NCI-H345 treated with DMSO at 0.1 percent for 48 hours (cell line): ENCODE data around the gene DIS3L2.

ENCODE experiments used
- DNase-seq: peaks from one replicate; lab custom pipeline; 2025; ENCODE audit not compliant: unreplicated experiment; lab: John Stamatoyannopoulos, UW

The DIS3L2 gene

DNA sequence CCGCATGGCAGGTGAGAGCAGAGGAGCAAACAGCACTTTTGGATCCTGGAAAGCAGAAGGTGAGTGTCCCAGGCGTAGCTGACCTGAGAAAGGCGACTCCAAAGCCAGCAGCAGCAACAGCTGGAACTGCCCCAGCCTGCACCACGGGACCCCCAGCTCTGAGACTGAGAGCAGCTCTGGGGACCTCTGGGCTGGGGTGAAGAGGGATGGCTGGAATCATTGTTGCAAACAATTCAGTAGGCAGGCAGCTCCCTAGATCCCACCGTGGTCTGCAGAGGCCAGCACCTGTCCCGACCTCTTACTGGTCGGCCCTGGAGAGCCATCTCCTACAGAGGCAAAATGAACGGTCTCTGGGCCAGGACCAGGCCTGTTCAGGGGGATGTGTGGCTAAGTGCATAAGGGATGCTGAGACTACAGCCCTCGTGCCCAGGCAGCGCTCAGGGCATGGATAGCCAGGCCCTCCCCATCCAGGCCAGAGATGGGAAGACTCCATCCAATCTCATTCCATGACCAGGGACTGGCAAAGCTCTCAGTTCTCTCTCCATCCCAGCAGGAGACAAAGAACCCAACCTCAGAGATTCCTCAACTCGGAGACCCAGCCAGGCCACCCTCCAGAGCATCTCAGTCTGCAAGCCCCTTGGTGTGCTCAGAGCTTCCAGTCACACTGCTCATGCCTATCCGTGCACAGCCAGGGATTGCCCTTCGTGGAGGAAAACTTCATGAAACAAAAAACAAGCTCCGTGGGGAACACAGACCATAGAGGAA is 378.8 kb downstream of the DIS3L2 start:
- no peak for DNase-seq

DNA sequence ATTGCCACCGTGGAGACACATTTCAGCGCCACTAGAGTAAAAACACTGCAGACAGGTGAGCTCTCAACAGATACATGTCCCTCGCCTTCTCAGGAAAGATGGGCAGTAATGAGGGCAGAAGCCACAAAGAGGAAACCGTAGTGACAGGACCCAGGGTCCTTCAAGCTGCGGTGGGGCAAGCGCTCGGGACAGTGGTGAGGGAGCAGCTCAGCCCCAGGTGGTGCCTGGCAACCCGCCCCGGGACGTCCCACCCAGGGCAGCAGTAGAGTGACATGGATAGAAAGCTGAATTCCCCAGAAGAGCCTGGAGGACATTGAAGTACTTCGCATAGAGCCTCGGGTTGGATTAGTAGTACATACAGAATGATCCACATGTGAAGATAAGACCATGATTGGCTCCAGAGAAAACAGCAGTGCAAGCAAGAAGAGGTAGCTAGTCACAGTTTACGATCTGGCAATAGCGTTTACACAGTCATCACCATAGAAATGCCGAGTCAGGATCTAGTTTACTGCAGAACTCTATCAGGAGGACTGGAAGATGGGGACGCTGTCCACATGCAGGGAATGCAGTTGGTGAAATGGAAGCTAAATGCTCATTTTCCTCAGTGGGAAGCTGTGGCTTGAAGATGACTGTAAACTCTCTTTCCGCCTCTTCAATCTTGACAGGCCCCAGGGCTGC is 379.7 kb downstream of the DIS3L2 start:
- no peak for DNase-seq

DNA sequence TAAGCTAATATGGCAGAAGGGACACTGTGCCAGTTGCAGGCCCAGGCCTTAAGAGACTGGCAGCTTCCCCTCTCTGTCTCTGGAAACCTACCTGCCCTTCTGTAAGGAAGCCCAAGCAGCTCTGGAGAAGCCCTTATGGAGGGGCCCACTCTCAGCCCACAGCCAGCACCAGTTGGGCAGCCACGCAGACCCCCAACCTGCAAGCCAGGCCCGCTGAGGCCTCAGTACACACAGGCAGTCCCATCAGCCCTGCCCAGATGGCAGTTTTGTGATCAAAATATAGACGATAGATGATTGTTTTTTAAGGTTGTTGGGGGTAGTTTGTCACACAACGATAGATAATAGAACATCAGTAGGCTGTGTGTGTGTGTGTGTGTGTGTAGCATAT is 380.2 kb downstream of the DIS3L2 start:
- no peak for DNase-seq

DNA sequence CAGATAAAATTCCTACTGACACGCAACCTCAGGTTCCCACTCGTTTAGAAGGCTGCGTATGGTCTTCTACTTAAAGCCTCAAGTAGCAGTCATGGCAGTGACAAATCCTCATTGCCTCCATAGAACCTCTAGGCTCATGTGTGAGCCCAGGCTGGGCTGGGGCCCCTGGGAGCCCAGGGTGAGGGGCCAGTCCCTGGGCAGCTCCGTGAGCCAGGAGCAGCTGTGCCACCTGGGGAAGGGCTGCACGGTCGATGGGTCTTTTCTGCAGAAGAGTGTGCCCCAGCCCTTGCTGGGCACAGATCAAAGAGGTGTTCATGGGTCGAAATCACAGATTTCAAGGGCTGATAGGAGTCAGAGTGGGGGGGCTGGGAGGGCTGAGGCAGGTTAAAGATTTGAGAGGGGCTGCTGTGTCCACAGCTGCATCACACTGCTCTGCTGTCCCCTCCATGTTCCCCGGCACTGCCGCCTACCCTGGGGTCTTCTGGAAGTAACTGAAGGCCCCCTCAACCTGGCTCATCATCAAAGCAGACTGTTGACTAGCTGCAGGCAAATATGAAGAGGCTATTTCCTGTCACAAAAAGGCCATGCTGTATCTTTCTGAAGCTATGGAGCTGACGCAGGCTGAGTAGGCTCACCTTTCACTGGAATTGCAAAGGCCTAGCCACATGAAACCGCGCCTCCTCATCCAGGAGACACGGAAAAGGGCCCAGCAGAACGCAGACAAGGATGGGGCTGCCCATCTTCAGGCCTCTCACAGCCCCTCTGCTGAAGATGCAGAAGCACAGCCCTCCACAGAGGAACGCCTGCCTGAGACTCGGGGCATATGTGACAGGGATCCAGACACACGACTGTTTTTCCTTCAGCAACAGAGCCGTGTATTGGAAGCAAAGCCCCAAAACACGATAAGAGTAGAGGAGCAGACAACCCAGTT is 381.4 kb downstream of the DIS3L2 start:
- no peak for DNase-seq

DNA sequence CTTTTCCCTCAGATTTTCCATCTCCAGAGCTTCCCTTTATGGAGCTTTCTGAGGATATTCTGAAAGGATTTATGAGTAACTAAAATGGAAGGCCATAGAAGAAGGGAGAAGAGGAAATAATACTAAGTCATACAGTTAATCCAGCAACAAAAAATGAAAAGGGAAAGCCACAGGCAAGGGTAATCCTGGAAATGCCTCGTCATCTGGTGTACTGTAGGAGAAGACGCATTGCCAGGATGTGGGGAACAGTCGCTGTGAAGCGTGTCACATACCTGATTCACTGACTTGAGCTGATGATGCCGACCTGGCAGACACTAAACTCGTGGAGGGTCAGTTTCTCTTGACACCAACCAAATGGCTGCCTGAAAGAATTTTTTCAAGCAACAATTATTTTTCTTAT is 382.3 kb downstream of the DIS3L2 start:
- no peak for DNase-seq

DNA sequence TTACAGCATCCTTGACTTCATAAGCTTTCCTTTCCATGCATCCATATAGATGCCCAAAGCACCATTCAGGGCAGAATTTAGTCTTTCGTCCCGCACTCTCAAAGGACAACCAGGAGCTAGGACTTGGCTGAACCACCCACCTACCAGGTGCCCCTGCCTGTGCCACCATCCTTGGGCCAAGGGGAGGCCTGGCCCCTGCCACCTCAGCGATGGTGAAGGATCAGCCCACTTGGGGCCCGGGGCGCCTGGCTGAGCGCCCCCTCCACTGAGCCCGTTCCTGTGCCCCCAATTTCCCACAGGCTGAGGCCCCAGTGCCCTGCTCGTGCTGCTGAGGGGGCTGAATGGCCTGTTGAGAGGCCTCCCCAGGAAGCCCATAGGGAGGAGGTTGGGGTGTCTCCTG is 383.7 kb downstream of the DIS3L2 start:
- no peak for DNase-seq

DNA sequence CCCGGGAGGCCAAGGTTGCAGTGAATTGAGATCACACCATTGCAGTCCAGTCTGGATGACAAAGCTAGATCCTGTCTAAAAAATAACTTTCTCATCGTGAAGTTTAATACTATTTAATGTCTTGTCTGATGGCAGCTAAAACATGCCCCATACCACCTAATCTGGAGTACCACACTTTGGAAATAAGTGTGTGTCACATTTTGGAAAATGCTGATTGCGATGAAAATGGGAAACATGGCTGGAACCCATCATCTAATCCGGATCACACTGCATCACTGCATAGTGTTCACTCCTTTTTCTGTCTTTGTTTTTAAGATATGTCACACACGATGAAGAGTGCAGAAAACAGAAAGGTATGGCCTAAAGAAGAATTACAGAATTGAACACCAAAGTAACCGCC is 385.9 kb downstream of the DIS3L2 start:
- no peak for DNase-seq

DNA sequence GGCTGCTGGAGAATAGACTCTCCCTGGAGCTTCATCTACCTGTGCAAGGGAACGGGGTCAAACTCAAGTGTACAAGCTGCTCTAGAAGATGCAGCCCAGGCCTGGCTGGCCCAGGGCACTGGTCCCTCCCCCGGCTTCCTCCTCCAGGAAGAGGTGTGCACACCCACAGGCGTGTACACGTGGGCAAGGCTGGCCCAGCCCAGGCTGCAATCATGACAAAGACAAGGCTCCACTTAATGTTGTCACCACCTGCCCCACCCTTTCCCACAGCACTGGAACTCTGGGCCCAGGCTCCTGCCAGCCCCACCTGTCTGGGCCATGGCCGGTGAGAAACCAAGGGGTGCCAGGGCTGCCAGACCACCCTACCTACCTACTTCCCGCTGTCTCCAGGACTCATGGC is 387.4 kb downstream of the DIS3L2 start:
- DNase-seq, result no peak

DNA sequence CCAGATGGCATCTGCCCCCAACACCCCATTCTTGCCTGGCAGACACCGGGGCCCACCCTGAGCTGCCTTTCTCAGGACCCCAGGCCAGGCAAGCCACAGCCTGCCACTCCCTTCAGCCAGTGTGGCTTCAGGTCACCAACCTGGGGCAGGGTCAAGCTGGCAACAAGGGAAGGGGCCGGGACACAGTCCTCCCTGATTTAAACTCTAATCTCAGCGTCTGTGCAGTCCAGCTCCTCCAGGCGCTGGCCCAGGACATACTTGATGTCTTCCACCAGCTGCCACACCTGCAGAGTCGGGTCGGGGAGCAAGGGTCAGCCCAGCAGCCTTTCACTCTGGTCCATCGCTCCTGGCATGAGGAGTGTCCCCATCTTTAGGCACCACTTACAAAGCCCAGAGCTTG is 388.0 kb downstream of the DIS3L2 start:
- DNase-seq, result no peak

DNA sequence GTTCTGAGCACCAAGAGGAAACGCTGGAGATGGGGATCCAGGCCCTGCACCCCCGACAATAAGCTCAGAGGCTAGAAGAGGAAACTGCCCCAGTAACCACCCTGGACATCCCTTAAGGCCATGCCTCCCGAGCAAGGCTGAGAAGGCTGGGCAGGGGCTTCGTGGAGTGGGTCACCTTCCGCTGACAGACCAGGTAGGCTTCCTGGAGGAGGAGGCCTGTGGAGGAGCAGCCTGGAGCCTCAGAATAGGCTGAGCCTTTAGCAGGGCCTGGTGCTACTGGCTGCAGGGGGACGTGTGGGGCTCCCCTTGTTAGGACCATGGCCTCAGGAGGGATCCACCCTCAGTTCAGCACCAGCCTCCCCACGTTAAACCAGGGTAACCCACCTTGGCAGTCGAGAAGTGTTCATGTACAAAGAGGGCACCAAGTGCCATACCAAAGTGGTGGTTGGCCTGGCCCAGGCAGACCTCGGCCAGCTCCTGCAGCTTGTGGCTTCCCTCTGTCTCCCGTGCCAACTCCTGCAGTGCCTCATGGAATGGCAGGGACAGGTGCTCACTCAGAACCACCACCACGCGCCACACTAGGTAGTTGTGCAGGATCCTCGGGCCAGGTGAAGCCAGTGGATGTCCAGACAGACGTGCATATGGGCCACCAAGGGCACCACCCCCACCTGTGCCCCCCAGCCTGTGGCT is 388.6 kb downstream of the DIS3L2 start:
- no peak for DNase-seq

DNA sequence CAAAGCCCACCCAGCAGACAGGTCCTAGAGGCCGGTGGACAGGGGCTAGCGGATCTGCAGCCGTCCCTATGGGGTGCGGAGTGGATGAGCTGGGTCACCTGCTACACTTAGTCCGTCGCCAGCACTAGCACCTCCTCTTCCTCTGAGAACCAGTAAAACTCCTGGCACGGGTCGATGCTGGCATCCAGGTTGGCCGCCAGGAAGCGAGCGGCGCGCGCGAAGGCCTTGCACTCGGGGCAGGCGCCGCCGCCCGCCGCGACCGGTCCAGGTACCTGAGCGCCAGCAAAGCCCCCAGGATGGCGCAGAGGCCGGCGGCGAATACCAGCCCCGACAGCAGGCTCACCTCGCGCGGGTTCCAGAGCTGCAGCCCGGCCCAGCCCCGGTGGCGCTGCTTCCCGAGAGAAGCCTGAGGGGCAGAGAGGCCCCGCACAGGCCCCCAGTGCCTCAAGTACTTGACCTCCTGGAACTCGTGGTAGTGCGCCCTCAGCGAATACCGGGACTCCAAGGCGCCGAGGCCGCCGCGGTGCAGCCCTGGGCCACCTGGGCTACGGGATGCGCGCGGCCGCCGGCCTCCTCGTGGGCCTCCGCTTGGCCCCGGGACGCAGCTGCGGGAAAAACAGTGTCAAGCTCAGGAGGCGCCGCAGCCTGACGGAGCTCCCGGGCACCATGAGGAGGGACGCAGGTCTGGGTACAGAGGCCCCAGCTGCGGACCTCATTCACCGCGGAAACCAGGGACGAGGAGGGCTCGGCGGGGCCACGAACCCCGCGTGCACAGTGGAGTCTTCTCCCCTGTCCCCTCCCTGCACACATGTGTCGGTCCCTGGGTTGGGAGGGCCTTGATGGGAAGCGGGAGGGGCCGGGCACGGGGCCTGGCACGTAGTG is 389.5 kb downstream of the DIS3L2 start:
- no peak for DNase-seq

DNA sequence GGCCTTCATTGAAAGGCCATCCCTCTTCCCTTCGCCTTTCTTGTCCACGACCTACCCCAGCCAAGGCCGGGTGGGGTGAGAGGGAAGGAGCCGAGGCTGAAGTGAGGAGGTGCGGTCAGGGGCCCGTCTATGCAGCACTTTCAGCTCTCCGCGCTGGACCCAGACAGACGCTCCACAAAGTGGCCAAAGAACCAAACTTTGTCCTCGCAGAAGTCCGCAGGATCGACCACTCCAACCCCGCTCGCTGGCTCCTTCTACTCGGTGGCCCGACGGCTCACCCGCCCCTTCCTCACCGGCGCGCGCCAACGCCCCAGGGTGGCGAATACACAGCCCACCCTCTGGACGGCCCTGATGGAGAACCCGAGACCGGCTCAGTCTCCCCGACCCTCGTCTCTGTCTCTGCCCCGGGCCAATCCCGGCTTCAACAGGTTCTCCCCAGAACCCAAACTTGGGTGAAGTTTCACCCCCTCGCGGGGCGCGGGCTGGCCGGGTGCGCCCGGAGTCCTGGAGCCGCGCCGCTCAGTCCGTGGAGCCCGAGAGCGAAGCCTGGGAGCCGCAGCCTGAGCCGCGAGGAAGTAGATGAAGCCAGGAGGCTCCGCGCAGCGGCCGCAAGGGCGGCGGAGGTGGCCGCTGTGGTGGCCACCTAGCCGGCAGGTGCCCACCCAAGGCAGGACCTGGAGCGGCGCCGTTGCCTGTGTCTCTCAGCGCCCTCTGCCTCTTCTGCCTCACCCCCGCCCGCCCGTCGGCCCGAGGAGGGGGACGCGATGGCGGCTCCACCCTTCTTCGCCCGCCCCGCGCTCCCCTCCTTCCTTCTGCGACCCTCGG is 390.4 kb downstream of the DIS3L2 start:
- DNase-seq, result no peak

DNA sequence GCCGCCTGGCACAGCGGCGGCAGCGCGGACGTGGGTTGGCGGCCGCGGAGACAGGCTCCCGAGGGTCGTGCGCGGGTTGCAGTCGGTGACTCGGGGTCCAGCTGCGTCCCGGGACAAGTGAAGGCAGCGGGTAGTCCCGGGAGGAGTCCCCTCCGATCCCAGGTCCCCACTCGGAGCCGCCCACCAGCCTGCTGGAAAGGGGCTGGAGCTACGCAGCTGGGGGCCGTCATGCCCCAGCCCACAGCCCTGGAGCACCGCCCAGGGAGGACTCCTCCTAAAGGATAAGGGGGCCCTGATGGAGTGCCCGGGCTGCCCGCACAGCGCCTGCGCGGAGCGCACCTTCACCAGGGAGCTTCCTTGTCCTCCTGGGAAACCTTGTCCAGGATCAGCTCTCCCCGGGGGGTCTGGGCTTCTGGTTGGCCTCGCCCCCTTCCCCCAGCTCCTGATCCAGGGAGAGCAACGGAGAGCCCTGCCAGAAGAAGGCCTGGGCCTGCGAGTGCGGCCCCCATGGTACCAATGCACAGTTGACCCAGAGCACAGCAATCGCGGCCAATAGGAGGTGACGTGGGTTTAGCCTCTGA is 391.1 kb downstream of the DIS3L2 start:
- no peak for DNase-seq

DNA sequence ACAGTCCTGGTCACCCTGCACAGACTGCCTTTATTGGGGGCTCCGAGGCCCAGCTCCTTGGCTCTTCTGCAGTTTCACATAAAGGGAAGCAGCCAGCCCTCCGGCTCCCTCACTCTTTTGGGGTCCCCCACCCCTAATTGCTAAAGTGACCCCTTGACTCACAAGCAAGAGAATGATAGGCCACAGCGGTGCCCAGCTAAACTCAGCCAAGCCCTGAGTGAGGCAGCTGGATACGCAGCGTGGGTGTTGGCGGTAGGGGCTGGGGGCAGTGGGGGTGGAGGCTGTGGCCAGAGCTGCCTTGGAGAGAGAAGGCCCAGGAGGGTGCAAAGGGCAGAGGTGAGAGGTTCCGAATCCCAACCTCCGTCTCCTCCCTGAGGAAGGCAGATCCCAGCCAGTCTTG is 391.6 kb downstream of the DIS3L2 start:
- DNase-seq, result no peak

DNA sequence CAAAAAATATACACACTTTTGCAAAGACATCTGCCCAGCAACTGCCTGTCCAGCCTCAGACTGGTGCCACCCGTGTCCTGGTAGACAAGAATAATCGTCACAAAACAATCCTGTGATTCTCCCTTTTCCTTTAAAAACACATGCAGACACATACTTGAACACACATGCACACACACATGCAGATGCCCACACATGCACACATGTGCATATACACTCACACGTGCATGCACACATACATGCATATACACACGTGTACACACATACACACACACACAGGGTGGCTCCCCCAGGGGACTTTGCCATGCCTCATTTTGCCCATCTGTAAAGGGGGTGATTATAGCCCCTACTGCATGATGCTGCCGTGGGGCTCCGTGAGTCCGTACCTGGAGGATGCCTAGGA is 392.1 kb downstream of the DIS3L2 start:
- no peak for DNase-seq

DNA sequence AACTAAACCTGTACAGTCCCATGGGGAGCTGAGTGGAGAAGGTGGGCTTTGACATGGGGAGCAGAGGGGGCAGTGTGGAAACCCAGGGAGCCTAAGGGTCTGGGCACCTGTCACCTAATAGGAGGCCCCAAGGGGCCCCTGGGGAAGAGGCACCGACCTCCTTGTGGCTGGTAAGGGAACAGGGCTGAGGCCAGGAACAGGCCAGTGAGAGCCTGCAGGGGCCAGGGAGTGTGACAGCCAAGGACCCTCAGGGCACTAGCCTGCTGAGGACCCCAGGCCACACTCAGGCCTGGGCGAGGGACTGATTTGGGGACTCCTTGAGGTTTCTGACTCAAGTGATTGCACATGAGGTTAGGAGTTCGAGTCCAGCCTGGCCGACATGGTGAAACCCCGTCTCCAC is 392.6 kb downstream of the DIS3L2 start:
- no peak for DNase-seq

DNA sequence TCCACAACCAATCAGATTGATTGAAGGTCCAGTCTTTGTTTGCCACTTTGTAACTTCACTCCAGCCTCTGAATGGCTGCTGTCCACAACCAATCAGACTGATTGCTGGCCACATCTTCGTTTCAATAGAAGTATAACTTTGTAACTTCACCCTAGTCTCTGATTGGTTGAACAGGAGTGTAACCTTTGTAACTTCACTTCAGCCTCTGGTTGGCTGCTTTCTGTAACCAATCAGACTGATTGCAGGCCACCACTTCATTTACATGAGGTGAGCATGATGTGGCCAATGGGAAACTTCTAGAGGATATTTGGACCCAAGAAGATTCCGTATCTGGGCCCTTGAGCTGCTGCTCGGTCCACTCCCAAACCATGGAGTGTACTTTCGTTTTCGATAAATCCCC is 400.1 kb downstream of the DIS3L2 start:
- no peak for DNase-seq

DNA sequence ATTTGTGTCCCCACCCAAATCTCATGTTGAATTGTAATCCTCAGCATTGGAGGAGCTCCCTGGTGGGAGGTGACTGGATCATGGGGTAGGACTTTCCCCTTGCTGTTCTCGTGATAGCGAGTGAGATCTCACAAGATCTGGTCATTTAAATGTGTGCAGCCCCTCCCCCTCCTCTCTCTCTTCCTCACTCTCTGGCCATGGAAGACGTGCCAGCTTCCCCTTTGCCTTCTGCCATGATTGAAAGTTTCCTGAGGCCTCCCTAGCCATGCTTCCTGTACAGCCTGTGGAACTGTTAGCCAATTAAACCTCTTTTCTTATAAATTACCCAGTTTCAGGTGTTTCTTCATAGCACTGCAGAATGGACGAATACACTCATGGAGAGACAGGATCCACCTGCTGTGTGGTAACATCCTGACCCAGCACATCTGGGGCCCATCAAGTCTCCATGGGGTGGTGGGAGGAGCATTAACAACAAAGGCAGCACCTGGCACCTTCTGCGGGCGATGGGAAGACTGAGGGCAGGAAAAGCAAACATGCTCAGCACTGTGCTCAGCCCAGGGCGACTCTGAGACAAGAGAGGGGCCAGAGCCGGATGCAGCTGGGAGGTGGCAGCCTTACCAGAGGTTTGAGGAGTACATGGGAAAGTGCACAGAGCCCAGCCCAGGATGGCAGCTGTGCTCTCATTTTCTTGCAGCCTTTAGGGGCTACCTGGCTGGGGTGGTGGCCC is 400.8 kb downstream of the DIS3L2 start:
- peak; percentile 57 for DNase-seq
